Smooth muscle cell (in vitro differentiated cells): ENCODE results near the gene RERE. TPM values are rescaled to one million over a fixed set of nuclear protein-coding genes. Genes with fewer than 3 reads are reported as not detected.

Source experiments
- DNase-seq: peaks from one replicate; lab custom pipeline; 2025; ENCODE audit not compliant: unreplicated experiment; lab: John Stamatoyannopoulos, UW
- H2AFZ ChIP-seq: fragments of 200-600 bp; sonication (generic); 2 replicates; pipeline ENCODE4 v1.6.0; 2016; ENCODE audit warnings: antibody characterized with exemption, low read depth, mild to moderate bottlenecking
- H3F3A ChIP-seq: fragments of 200-600 bp; sonication (generic); 2 replicates; pipeline ENCODE4 v1.6.0; 2017; ENCODE audit warnings: antibody characterized with exemption, low read depth
- H3K27ac ChIP-seq: fragments of 200-600 bp; sonication (generic); 2 replicates; pipeline ENCODE4 v1.5.1; 2016; ENCODE audit warnings: low read depth, mild to moderate bottlenecking
- H3K27me3 ChIP-seq: fragments of 200-600 bp; sonication (generic); 2 replicates; pipeline ENCODE4 v1.6.1; 2016; ENCODE audit warnings: low read depth, mild to moderate bottlenecking
- H3K36me3 ChIP-seq: fragments of 200-600 bp; sonication (generic); 2 replicates; pipeline ENCODE4 v1.5.1; 2016; ENCODE audit warnings: low read depth
- H3K4me1 ChIP-seq: fragments of 200-600 bp; sonication (generic); 2 replicates; pipeline ENCODE4 v1.5.1; 2016; ENCODE audit warnings: low read depth
- H3K4me2 ChIP-seq: fragments of 200-600 bp; sonication (generic); 2 replicates; pipeline ENCODE4 v1.6.0; 2016; ENCODE audit warnings: mild to moderate bottlenecking
- H3K4me3 ChIP-seq: fragments of 200-600 bp; sonication (generic); 2 replicates; pipeline ENCODE4 v1.5.1; 2016; ENCODE audit warnings: mild to moderate bottlenecking
- H3K79me2 ChIP-seq: fragments of 200-600 bp; sonication (generic); 2 replicates; pipeline ENCODE4 v1.6.0; 2016; ENCODE audit warnings: low read depth, mild to moderate bottlenecking
- H3K9ac ChIP-seq: fragments of 200-600 bp; sonication (generic); 2 replicates; pipeline ENCODE4 v1.6.0; 2016; ENCODE audit warnings: low read depth
- H3K9me3 ChIP-seq: fragments of 200-600 bp; sonication (generic); replicated peaks from 2 replicates; pipeline ENCODE4 v1.5.1; 2016; ENCODE audit warnings: low read depth
- H4K20me1 ChIP-seq: fragments of 200-600 bp; sonication (generic); 2 replicates; pipeline ENCODE4 v1.6.0; 2016; ENCODE audit warnings: low read depth
- WGBS: methylation state at CpG from one replicate; pipeline ENCODE4 v1.1.7; 2016; ENCODE audit warnings: low lambda C conversion rate; 5-methylcytosine and 5-hydroxymethylcytosine counted together
- polyA plus RNA-seq: library from polyadenylated mRNA; unstranded; fragments of >200 nt; fragmentation: Nextera tagmentation; extraction: Ambion mirVana; gene quantifications from 2 replicates; pipeline ENCODE4 v1.2.1, GENCODE V29; 2016
- total RNA-seq: library from RNA; depleted of rRNA; stranded (reverse); fragments of >200 nt; gene quantifications from 2 replicates; pipeline ENCODE4 v1.2.3, GENCODE V29; 2014
- TF ChIP-seq, protein P1 (sequence below): fragments of 200-600 bp; sonication (generic); IDR thresholded peaks from 2 replicates; pipeline ENCODE4 v1.5.1; 2017; ENCODE audit warnings: borderline replicate concordance, mild to moderate bottlenecking, antibody characterized with exemption; ENCODE audit not compliant: insufficient read depth, poor library complexity, severe bottlenecking

Gene RERE
- total and polyA plus RNA-seq, 2 experiments from 2014 or later: 45.6 to 59.2 TPM

DNA sequence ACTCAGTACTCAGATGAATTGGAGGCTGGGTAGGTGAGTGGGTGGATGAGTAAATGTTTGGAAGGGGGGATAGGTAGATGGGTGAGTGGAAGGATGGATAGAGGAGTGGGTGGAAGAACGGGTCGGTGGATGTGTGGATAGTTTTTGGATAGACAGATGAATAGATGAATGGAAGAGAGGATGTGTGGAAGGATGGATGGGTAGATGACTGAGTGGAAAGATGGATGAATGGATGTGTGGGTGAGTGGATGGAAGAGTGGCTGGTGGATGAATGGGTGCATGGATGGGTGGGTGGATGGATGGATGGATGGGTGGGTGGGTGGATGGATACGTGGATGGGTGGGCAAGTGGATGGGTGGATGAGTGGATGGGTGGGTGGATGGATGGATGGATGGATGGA lies 495.8 kb downstream of the RERE start:
- Histone ChIP-seq H3K27ac (no peak overlapping the region), H3K9ac (no peak overlapping the region), H3K4me2 (no peak overlapping the region), H3K79me2 (no peaks in the 10 kb centered on the region), H3K27me3 (no peaks in the 10 kb centered on the region), H3K4me1 (no peaks in the 10 kb centered on the region), H3F3A (no peaks in the 10 kb centered on the region), H3K4me3 (no peak overlapping the region), H4K20me1 (no peaks in the 10 kb centered on the region), H2AFZ (no peak overlapping the region), H3K9me3 (no peaks in the 10 kb centered on the region), H3K36me3 (no peaks in the 10 kb centered on the region)
- WGBS: 95% methylated on average over 2 of the region's 3 CpGs
- no peak for DNase-seq
- TF ChIP-seq, protein P1, sequence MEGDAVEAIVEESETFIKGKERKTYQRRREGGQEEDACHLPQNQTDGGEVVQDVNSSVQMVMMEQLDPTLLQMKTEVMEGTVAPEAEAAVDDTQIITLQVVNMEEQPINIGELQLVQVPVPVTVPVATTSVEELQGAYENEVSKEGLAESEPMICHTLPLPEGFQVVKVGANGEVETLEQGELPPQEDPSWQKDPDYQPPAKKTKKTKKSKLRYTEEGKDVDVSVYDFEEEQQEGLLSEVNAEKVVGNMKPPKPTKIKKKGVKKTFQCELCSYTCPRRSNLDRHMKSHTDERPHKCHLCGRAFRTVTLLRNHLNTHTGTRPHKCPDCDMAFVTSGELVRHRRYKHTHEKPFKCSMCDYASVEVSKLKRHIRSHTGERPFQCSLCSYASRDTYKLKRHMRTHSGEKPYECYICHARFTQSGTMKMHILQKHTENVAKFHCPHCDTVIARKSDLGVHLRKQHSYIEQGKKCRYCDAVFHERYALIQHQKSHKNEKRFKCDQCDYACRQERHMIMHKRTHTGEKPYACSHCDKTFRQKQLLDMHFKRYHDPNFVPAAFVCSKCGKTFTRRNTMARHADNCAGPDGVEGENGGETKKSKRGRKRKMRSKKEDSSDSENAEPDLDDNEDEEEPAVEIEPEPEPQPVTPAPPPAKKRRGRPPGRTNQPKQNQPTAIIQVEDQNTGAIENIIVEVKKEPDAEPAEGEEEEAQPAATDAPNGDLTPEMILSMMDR: no peak

DNA sequence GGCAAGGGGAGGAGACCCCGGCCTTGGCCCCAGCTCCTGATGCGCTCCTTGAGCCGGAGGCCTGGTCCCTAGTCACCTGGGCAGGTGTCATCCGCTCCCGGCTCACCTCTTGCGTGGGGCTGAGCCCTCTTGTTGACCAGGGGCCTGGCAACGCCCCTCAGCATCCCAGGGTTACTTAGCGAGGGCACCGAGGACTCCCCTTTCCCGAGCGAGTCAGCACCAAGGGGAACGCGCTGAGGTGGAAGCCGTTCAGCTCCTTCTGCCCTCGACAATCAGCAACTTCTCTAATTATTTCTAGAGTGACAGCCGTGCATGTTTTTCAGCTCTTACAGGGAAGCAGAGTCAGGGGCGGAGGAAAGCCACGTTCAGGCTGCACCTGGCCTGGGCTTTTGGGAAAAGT lies 499.0 kb downstream of the RERE start:
- peak overlapping the region; percentile 36 for H2AFZ ChIP-seq
- H4K20me1 ChIP-seq: no peaks in the 10 kb centered on the region
- H3K79me2 ChIP-seq: no peaks in the 10 kb centered on the region
- peak overlapping the region; percentile 88 for H3K4me2 ChIP-seq
- no peak overlapping the region for H3K27ac ChIP-seq
- no peaks in the 10 kb centered on the region for H3K9me3 ChIP-seq
- WGBS: 52% methylated on average over 18 of the region's 18 CpGs
- TF ChIP-seq, protein P1: no peak
- H3K9ac ChIP-seq: no peak overlapping the region
- H3K27me3 ChIP-seq: no peaks in the 10 kb centered on the region
- H3K4me3 ChIP-seq: peak overlapping the region; percentile 47
- H3K4me1 ChIP-seq: peaks cover 11% of the 10 kb centered on the region
- H3F3A ChIP-seq: no peaks in the 10 kb centered on the region
- DNase-seq: no peak
- H3K36me3 ChIP-seq: no peaks in the 10 kb centered on the region

GRCh38 chr1:8317647-8318381 lies 499.6 kb downstream of the RERE start, which contains the start of gene SLC45A1:
Gene SLC45A1, plus strand, starts transcription at chr1:8318114. Its CDS starts 6,216 bp downstream, at chr1:8324330.
- Histone ChIP-seq H3K4me3 (peak within 1 kb of the TSS; percentile 47), H4K20me1 (no peaks in the 10 kb centered on the region), H3K4me2 (peak within 1 kb of the TSS; percentile 88), H3K36me3 (no peaks in the 10 kb centered on the region), H3K27ac (no peak within 1 kb of the TSS), H3K4me1 (peaks cover 11% of the 10 kb centered on the region), H3K27me3 (no peaks in the 10 kb centered on the region), H3F3A (no peaks in the 10 kb centered on the region), H3K9ac (no peak within 1 kb of the TSS), H2AFZ (peak within 1 kb of the TSS; percentile 36), H3K9me3 (no peaks in the 10 kb centered on the region), H3K79me2 (no peaks in the 10 kb centered on the region)
- TF ChIP-seq, protein P1: no peak
- WGBS: 27% methylated on average over 49 of the region's 75 CpGs
- peak; percentile 32 for DNase-seq
